Fibroblast of lung (primary cell): ENCODE results near the gene SMG6.

Experiments
- CTCF ChIP-seq, 2 donors: IDR thresholded peaks in 1 of 2; conservative IDR thresholded peaks in 1 of 2; 1 replicate in 1 of 2; 2 replicates in 1 of 2; pipeline ENCODE4 v1.5.1; 2011 to 2012; ENCODE audit warnings: low read length in 2 of 2, control low read depth in 1 of 2, inconsistent platforms in 1 of 2, low read depth in 1 of 2, mild to moderate bottlenecking in 1 of 2
- EZH2 ChIP-seq: IDR thresholded peaks from 2 replicates; pipeline ENCODE4 v1.5.1; 2012; ENCODE audit warnings: low read length, control low read depth, mild to moderate bottlenecking; ENCODE audit errors: missing control alignments

- TF ChIP-seq CTCF (conservative IDR thresholded peaks at IDR 0.05 in 1 of 2, IDR thresholded peaks at IDR 0.05 in 1 of 2; ENCODE audit: low read depth in 1 of 2, low read length in 2 of 2) (no peak), EZH2 (no peak)
These were observed 70.1 kb downstream of the SMG6 start for GRCh38 chr17:2233441-2233947.
